PC-9 (cell line): ENCODE measurements around the gene NR5A1. TPM values are rescaled to one million over a fixed set of nuclear protein-coding genes. Genes with fewer than 3 reads are reported as not detected.

Experiments
- BruUV-seq: library from RNA; stranded (reverse); fragments of 400-500 nt; replicated peaks from 2 replicates; lab custom pipeline; 2021; lab: Mats Ljungman, UMichigan
- CTCF ChIA-PET: fragments of 300-600 bp; sonication (Branson Sonifier 250); formaldehyde crosslinking; loops from one replicate; lab custom pipeline; 2022; ENCODE audit warnings: antibody characterized with exemption; lab: Charles Lee
- POLR2A ChIA-PET: fragments of 300-600 bp; sonication (Branson Sonifier 250); formaldehyde crosslinking; loops from one replicate; lab custom pipeline; 2022; ENCODE audit warnings: antibody characterized with exemption; ENCODE audit not compliant: unreplicated experiment; lab: Charles Lee
- DNase-seq, 2 experiments: peaks; one replicate each; pipeline versions ENCODE4 v3.0.0 to v3.0.0-alpha.2; 2015 to 2022; ENCODE audit warnings: mixed read lengths in 1 of 2
- H2AFZ ChIP-seq: fragments of 200-600 bp; sonication (generic); 2 replicates; pipeline ENCODE4 v1.8.1; 2017; ENCODE audit warnings: antibody characterized with exemption
- H3F3A ChIP-seq: fragments of 200-600 bp; sonication (generic); 2 replicates; pipeline ENCODE4 v1.8.1; 2017; ENCODE audit warnings: antibody characterized with exemption, mild to moderate bottlenecking, low read depth; ENCODE audit not compliant: insufficient read depth
- H3K27ac ChIP-seq: fragments of 200-600 bp; sonication (generic); 2 replicates; pipeline ENCODE4 v1.6.1; 2016; ENCODE audit warnings: mixed run types
- H3K27me3 ChIP-seq: fragments of 200-600 bp; sonication (generic); 2 replicates; pipeline ENCODE4 v1.6.1; 2016; ENCODE audit warnings: low read depth, mixed run types; ENCODE audit not compliant: insufficient read depth
- H3K36me3 ChIP-seq: fragments of 200-600 bp; sonication (generic); 2 replicates; pipeline ENCODE4 v1.6.1; 2016; ENCODE audit warnings: low read depth, mixed run types
- H3K4me1 ChIP-seq: fragments of 200-600 bp; sonication (generic); replicated peaks from 2 replicates; pipeline ENCODE4 v1.6.1; 2016; ENCODE audit warnings: mixed run types; ENCODE audit not compliant: insufficient read depth
- H3K4me2 ChIP-seq: fragments of 200-600 bp; sonication (generic); 2 replicates; pipeline ENCODE4 v1.6.1; 2017; ENCODE audit warnings: mixed run types
- H3K4me3 ChIP-seq: fragments of 200-600 bp; sonication (generic); 2 replicates; pipeline ENCODE4 v1.6.1; 2016; ENCODE audit warnings: mixed run types
- H3K79me2 ChIP-seq: fragments of 200-600 bp; sonication (generic); 2 replicates; pipeline ENCODE4 v1.6.1; 2017; ENCODE audit warnings: low read depth, mixed run types
- H3K9me2 ChIP-seq: fragments of 200-600 bp; sonication (generic); 2 replicates; pipeline ENCODE4 v1.8.1; 2017; ENCODE audit warnings: mild to moderate bottlenecking; ENCODE audit not compliant: insufficient read depth
- H3K9me3 ChIP-seq: fragments of 200-600 bp; sonication (generic); 2 replicates; pipeline ENCODE4 v1.8.1; 2016; ENCODE audit warnings: low read depth; ENCODE audit not compliant: insufficient read depth
- H4K20me1 ChIP-seq: fragments of 200-600 bp; sonication (generic); 2 replicates; pipeline ENCODE4 v1.8.1; 2017; ENCODE audit not compliant: insufficient read depth
- CTCF ChIP-seq: fragments of 200-600 bp; sonication (generic); conservative IDR thresholded peaks from 2 replicates; pipeline ENCODE4 v1.6.1; 2017; ENCODE audit warnings: mixed run types, antibody characterized with exemption, mild to moderate bottlenecking, moderate library complexity
- EZH2 ChIP-seq: fragments of 200-600 bp; sonication (generic); IDR thresholded peaks from 2 replicates; pipeline ENCODE4 v1.8.0; 2017; ENCODE audit warnings: antibody characterized with exemption, low read depth
- intact Hi-C: fragments of 100-400 bp; cut with micrococcal nuclease; formaldehyde crosslinking; loops from one replicate; pipeline ENCODE4 v1.10.0; 2022; ENCODE audit not compliant: unreplicated experiment
- total RNA-seq: library from RNA; stranded (reverse); gene quantifications from 2 replicates; pipeline ENCODE4 v1.2.3, GENCODE V29; 2021

NR5A1 gene
- total RNA-seq, 1 experiment from 2014 or later: 0.15 TPM

DNA sequence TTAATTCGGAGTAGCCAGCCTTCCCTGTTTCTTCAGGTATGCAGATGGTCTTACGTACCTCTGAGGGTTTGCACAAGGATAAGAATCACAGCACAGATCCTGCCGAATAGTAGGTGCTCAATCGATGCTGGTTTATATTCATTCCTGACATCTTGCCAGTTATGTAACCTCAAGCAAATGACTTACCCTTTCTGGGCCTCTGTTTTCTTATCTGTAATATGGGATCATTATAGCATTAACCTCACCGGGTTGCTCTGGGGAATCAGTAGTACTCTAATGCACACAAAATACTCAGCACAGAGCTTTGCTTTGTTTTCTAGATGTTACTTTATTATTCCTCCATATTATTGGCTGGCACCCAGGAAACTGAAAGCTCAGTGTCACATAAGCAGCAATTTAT is 7.7 kb upstream of the NR5A1 start:
- Histone ChIP-seq H3K27me3 (no peaks in the 10 kb centered on the region), H3K9me3 (no peaks in the 10 kb centered on the region), H4K20me1 (no peaks in the 10 kb centered on the region), H3K79me2 (no peaks in the 10 kb centered on the region), H3K36me3 (no peaks in the 10 kb centered on the region), H3K4me3 (no peak overlapping the region), H3F3A (no peaks in the 10 kb centered on the region; the same call in 1 of the 2 replicates), H3K4me2 (no peak overlapping the region), H3K4me1 (no peaks in the 10 kb centered on the region), H3K27ac (no peak overlapping the region), H2AFZ (no peak overlapping the region), H3K9me2 (no peaks in the 10 kb centered on the region)
- intact Hi-C loops: no loop called here
- no peak for DNase-seq
- TF ChIP-seq CTCF: no peak
- TF ChIP-seq EZH2: no peak
- POLR2A ChIA-PET: interaction anchor here (0.6 kb wide), 1 partner anchor 8 kb away, joined by 5 read pairs; no protein-coding TSS in a partner anchor
- CTCF ChIA-PET: no interaction called here
- no TSS peak for BruUV-seq

GRCh38 chr9:124514125-124514524 is 6.9 kb upstream of the NR5A1 start:
- Histone ChIP-seq H3F3A (no peaks in the 10 kb centered on the region; the same call in 1 of the 2 replicates), H3K4me3 (no peak overlapping the region), H3K27me3 (no peaks in the 10 kb centered on the region), H2AFZ (no peak overlapping the region), H3K79me2 (no peaks in the 10 kb centered on the region), H4K20me1 (no peaks in the 10 kb centered on the region), H3K9me2 (no peaks in the 10 kb centered on the region), H3K4me1 (no peaks in the 10 kb centered on the region), H3K27ac (no peak overlapping the region), H3K4me2 (no peak overlapping the region), H3K36me3 (no peaks in the 10 kb centered on the region), H3K9me3 (no peaks in the 10 kb centered on the region)
- DNase-seq: no peak
- ChIA-PET CTCF (no interaction called here), POLR2A (no interaction called here)
- intact Hi-C loops: no loop called here
- TF ChIP-seq EZH2: no peak
- TF ChIP-seq CTCF: no peak
- no TSS peak for BruUV-seq

GRCh38 chr9:124513376-124513994 is 6.3 kb upstream of the NR5A1 start:
- Histone ChIP-seq H3K27me3 (no peaks in the 10 kb centered on the region), H3K9me2 (no peaks in the 10 kb centered on the region), H3K27ac (no peak overlapping the region), H3K4me2 (no peak overlapping the region), H4K20me1 (no peaks in the 10 kb centered on the region), H3F3A (no peaks in the 10 kb centered on the region; the same call in 1 of the 2 replicates), H3K79me2 (no peaks in the 10 kb centered on the region), H3K9me3 (no peaks in the 10 kb centered on the region), H3K36me3 (no peaks in the 10 kb centered on the region), H3K4me3 (no peak overlapping the region), H2AFZ (no peak overlapping the region), H3K4me1 (no peaks in the 10 kb centered on the region)
- ChIA-PET CTCF (no interaction called here), POLR2A (interaction anchor here (0.5 kb wide), 1 partner anchor 256 kb away, joined by 3 read pairs; no protein-coding TSS in a partner anchor)
- TF ChIP-seq CTCF (no peak), EZH2 (no peak)
- BruUV-seq: no TSS peak
- no peak for DNase-seq
- intact Hi-C loops: no loop called here
